Neural progenitor cell (in vitro differentiated cells): ENCODE results near the gene SLC18A3. TPM values are rescaled to one million over a fixed set of nuclear protein-coding genes. Genes with fewer than 3 reads are reported as not detected.

Experiments used
- DNase-seq: peaks from one replicate; pipeline ENCODE4 v3.0.0-alpha.2; 2016; ENCODE audit warnings: low spot score
- H2AFZ ChIP-seq: fragments of 200-600 bp; sonication (generic); replicated peaks from 2 replicates; pipeline ENCODE4 v1.6.1; 2016; ENCODE audit warnings: antibody characterized with exemption
- H3F3A ChIP-seq: fragments of 200-600 bp; sonication (generic); 2 replicates; pipeline ENCODE4 v1.6.1; 2016; ENCODE audit warnings: antibody characterized with exemption, low read depth
- H3K27ac ChIP-seq: fragments of 200-600 bp; sonication (generic); 2 replicates; pipeline ENCODE4 v1.5.1; 2016; ENCODE audit warnings: mild to moderate bottlenecking
- H3K27me3 ChIP-seq: fragments of 200-600 bp; sonication (generic); 2 replicates; pipeline ENCODE4 v1.6.1; 2016; ENCODE audit warnings: mild to moderate bottlenecking, moderate library complexity
- H3K36me3 ChIP-seq: fragments of 200-600 bp; sonication (generic); 2 replicates; pipeline ENCODE4 v1.5.1; 2016
- H3K4me1 ChIP-seq: fragments of 200-600 bp; sonication (generic); 2 replicates; pipeline ENCODE4 v1.6.1; 2016; ENCODE audit warnings: mixed run types
- H3K4me2 ChIP-seq: fragments of 200-600 bp; sonication (generic); 2 replicates; pipeline ENCODE4 v1.6.1; 2016
- H3K4me3 ChIP-seq: fragments of 200-600 bp; sonication (generic); 2 replicates; pipeline ENCODE4 v1.5.1; 2016
- H3K79me2 ChIP-seq: fragments of 200-600 bp; sonication (generic); 2 replicates; pipeline ENCODE4 v1.6.1; 2016; ENCODE audit warnings: low read depth
- H3K9ac ChIP-seq: fragments of 200-600 bp; sonication (generic); 2 replicates; pipeline ENCODE4 v1.6.1; 2016
- H3K9me3 ChIP-seq: fragments of 200-600 bp; sonication (generic); 2 replicates; pipeline ENCODE4 v1.5.1; 2016; ENCODE audit warnings: low read depth
- H4K20me1 ChIP-seq: fragments of 200-600 bp; sonication (generic); 2 replicates; pipeline ENCODE4 v1.6.1; 2016; ENCODE audit warnings: low read depth
- H3K27ac Mint-ChIP-seq: 3 replicates; pipeline ENCODE4 v1.8.0; 2021; ENCODE audit warnings: mixed read lengths
- H3K27me3 Mint-ChIP-seq: 2 replicates; pipeline ENCODE4 v1.8.0; 2022; ENCODE audit warnings: low read depth, mild to moderate bottlenecking, inconsistent platforms, moderate library complexity, mixed read lengths; ENCODE audit not compliant: insufficient read depth
- H3K36me3 Mint-ChIP-seq: 3 replicates; pipeline ENCODE4 v1.8.0; 2021; ENCODE audit warnings: mixed read lengths
- H3K4me1 Mint-ChIP-seq: 3 replicates; pipeline ENCODE4 v1.8.0; 2021; ENCODE audit warnings: mixed read lengths
- H3K4me3 Mint-ChIP-seq: 3 replicates; pipeline ENCODE4 v1.8.0; 2021; ENCODE audit warnings: mild to moderate bottlenecking, moderate library complexity, mixed read lengths
- H3K9me3 Mint-ChIP-seq: 3 replicates; pipeline ENCODE4 v1.8.0; 2020; ENCODE audit warnings: mixed read lengths
- CTCF ChIP-seq: fragments of 200-600 bp; sonication (generic); IDR thresholded peaks from 2 replicates; pipeline ENCODE4 v1.5.1; 2017; ENCODE audit warnings: antibody characterized with exemption, mild to moderate bottlenecking
- EZH2 ChIP-seq: fragments of 200-600 bp; sonication (generic); IDR thresholded peaks from 2 replicates; pipeline ENCODE4 v1.6.1; 2017; ENCODE audit warnings: antibody characterized with exemption, mild to moderate bottlenecking, moderate library complexity
- EZH2phosphoT487 ChIP-seq: fragments of 200-600 bp; sonication (generic); IDR thresholded peaks from 2 replicates; pipeline ENCODE4 v1.6.1; 2017; ENCODE audit warnings: antibody characterized with exemption
- total RNA-seq: library from RNA; depleted of rRNA; stranded (reverse); fragments of >200 nt; gene quantifications from 2 replicates; pipeline ENCODE4 v1.2.3, GENCODE V29; 2015; ENCODE audit warnings: low replicate concordance

SLC18A3 gene
- total RNA-seq, 1 donor from 2014 or later: not detected

GRCh38 chr10:49579621-49580020 is 30.5 kb upstream of the SLC18A3 start:
- H3K4me3 ChIP-seq: no peak overlapping the region
- no peaks in the 10 kb centered on the region for H3K36me3 Mint-ChIP-seq
- no peak overlapping the region for H3K9ac ChIP-seq
- no peaks in the 10 kb centered on the region for H4K20me1 ChIP-seq
- no peak overlapping the region for H2AFZ ChIP-seq
- no peaks in the 10 kb centered on the region for H3K9me3 ChIP-seq
- H3K9me3 Mint-ChIP-seq: no peaks in the 10 kb centered on the region
- no peaks in the 10 kb centered on the region for H3F3A ChIP-seq
- no peaks in the 10 kb centered on the region for H3K4me1 Mint-ChIP-seq
- H3K4me1 ChIP-seq: no peaks in the 10 kb centered on the region
- H3K79me2 ChIP-seq: no peaks in the 10 kb centered on the region
- H3K27ac ChIP-seq: no peak overlapping the region
- no peaks in the 10 kb centered on the region for H3K27me3 ChIP-seq
- H3K27ac Mint-ChIP-seq: no peak overlapping the region
- no peak for DNase-seq
- TF ChIP-seq EZH2phosphoT487 (no peak), EZH2 (no peak), CTCF (no peak)
- H3K4me2 ChIP-seq: no peak overlapping the region
- H3K36me3 ChIP-seq: no peaks in the 10 kb centered on the region
- H3K27me3 Mint-ChIP-seq: no peaks in the 10 kb centered on the region
- no peak overlapping the region for H3K4me3 Mint-ChIP-seq

GRCh38 chr10:49585387-49585786 is 24.7 kb upstream of the SLC18A3 start:
- Mint-ChIP-seq H3K9me3 (no peaks in the 10 kb centered on the region), H3K4me3 (no peak overlapping the region), H3K27ac (no peak overlapping the region), H3K4me1 (no peaks in the 10 kb centered on the region), H3K36me3 (no peaks in the 10 kb centered on the region), H3K27me3 (no peaks in the 10 kb centered on the region)
- Histone ChIP-seq H4K20me1 (no peaks in the 10 kb centered on the region), H3K4me3 (no peak overlapping the region), H3K4me2 (no peak overlapping the region), H2AFZ (no peak overlapping the region), H3K4me1 (no peaks in the 10 kb centered on the region), H3K27me3 (no peaks in the 10 kb centered on the region), H3K9ac (no peak overlapping the region), H3K27ac (no peak overlapping the region), H3K36me3 (no peaks in the 10 kb centered on the region), H3K9me3 (no peaks in the 10 kb centered on the region), H3F3A (no peaks in the 10 kb centered on the region), H3K79me2 (no peaks in the 10 kb centered on the region)
- DNase-seq: no peak
- TF ChIP-seq CTCF (no peak), EZH2 (no peak), EZH2phosphoT487 (no peak)

- H3K4me2 ChIP-seq: no peak overlapping the region
- no peak overlapping the region for H3K27ac ChIP-seq
- H3K4me3 Mint-ChIP-seq: no peak overlapping the region
- H2AFZ ChIP-seq: no peak overlapping the region
- H3K79me2 ChIP-seq: no peaks in the 10 kb centered on the region
- H3K36me3 ChIP-seq: no peaks in the 10 kb centered on the region
- H3K9me3 Mint-ChIP-seq: no peaks in the 10 kb centered on the region
- no peaks in the 10 kb centered on the region for H3K4me1 ChIP-seq
- H3K4me1 Mint-ChIP-seq: no peaks in the 10 kb centered on the region
- H3K4me3 ChIP-seq: no peak overlapping the region
- H3K9me3 ChIP-seq: no peaks in the 10 kb centered on the region
- no peaks in the 10 kb centered on the region for H3K27me3 ChIP-seq
- DNase-seq: no peak
- no peaks in the 10 kb centered on the region for H3K36me3 Mint-ChIP-seq
- TF ChIP-seq EZH2phosphoT487 (no peak), EZH2 (no peak), CTCF (no peak)
- no peak overlapping the region for H3K27ac Mint-ChIP-seq
- H3K27me3 Mint-ChIP-seq: peaks cover 2% of the 10 kb centered on the region
- no peak overlapping the region for H3K9ac ChIP-seq
- H4K20me1 ChIP-seq: no peaks in the 10 kb centered on the region
- H3F3A ChIP-seq: no peaks in the 10 kb centered on the region
Measured at GRCh38 chr10:49587981-49588380, 22.1 kb upstream of the SLC18A3 start.
